ENCODE data around the gene MFSD6.
"Not testable (repeated sequence)": the region's sequence is repeated elsewhere in the genome, so short reads cannot be mapped to it uniquely, and the experiment has no call there.

DNA sequence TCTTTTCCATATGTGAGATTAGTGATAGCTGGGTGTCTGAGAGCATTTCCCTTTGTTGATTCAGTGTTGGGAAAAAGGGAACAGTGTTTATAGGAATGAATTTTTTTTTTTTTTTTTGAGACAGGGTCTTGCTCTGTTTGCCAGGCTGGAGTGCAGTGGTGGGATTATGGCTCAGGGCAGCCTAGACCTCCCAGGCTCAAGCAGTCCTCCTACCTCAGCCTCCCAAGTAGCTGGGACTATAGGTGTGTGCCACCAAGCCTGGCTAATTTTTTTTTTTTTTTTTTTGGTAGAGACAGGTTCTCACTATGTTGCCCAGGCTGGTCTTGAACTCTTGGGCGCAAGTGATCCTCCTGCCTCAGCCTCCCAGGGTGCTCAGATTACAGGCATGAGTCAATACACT, 60.2 kb downstream of the MFSD6 start:
- not testable (repeated sequence) for TF ChIP-seq POLR2A (IDR thresholded peaks at IDR 0.05)
- TF ChIP-seq, protein P1, sequence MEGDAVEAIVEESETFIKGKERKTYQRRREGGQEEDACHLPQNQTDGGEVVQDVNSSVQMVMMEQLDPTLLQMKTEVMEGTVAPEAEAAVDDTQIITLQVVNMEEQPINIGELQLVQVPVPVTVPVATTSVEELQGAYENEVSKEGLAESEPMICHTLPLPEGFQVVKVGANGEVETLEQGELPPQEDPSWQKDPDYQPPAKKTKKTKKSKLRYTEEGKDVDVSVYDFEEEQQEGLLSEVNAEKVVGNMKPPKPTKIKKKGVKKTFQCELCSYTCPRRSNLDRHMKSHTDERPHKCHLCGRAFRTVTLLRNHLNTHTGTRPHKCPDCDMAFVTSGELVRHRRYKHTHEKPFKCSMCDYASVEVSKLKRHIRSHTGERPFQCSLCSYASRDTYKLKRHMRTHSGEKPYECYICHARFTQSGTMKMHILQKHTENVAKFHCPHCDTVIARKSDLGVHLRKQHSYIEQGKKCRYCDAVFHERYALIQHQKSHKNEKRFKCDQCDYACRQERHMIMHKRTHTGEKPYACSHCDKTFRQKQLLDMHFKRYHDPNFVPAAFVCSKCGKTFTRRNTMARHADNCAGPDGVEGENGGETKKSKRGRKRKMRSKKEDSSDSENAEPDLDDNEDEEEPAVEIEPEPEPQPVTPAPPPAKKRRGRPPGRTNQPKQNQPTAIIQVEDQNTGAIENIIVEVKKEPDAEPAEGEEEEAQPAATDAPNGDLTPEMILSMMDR (IDR thresholded peaks at IDR 0.05): not testable (repeated sequence)

Data from Peyer's patch (tissue), 4 donors.